ENCODE results near the gene AP1G2.

DNA sequence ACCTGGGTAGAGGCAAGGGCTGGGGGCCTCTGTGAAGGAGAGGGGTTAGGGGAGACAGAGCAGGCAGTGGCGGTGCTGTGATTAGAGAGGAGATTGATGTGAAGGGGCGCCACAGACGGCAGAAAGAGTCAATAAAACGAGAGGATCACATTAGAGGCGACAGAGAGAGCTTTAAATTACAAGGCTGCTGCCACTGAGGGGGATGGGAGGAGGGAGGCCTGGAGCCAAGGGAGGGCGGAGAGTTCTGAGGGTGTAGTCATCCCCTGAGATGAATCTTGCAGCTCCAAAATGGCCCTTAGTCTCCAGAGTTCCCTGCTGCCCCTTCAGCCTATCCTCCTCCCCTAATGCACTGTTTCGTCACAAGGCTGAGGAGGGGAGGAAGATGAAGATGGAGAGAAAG lies 28.8 kb downstream of the AP1G2 start:
- TF ChIP-seq, protein P1, sequence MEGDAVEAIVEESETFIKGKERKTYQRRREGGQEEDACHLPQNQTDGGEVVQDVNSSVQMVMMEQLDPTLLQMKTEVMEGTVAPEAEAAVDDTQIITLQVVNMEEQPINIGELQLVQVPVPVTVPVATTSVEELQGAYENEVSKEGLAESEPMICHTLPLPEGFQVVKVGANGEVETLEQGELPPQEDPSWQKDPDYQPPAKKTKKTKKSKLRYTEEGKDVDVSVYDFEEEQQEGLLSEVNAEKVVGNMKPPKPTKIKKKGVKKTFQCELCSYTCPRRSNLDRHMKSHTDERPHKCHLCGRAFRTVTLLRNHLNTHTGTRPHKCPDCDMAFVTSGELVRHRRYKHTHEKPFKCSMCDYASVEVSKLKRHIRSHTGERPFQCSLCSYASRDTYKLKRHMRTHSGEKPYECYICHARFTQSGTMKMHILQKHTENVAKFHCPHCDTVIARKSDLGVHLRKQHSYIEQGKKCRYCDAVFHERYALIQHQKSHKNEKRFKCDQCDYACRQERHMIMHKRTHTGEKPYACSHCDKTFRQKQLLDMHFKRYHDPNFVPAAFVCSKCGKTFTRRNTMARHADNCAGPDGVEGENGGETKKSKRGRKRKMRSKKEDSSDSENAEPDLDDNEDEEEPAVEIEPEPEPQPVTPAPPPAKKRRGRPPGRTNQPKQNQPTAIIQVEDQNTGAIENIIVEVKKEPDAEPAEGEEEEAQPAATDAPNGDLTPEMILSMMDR (IDR thresholded peaks at IDR 0.05): no peak
- TF ChIP-seq POLR2A (IDR thresholded peaks at IDR 0.05): no peak

All from body of pancreas (tissue), 4 donors.